ENCODE results near the gene YWHAG. TPM values are rescaled to one million over a fixed set of nuclear protein-coding genes. Genes with fewer than 3 reads are reported as not detected.

The YWHAG gene
- total and polyA plus RNA-seq, 2 of the 13 experiments (the other 11 are each of a cell fraction or from before 2014, with no cell fraction given), result 36.9 to 67.5 TPM

DNA sequence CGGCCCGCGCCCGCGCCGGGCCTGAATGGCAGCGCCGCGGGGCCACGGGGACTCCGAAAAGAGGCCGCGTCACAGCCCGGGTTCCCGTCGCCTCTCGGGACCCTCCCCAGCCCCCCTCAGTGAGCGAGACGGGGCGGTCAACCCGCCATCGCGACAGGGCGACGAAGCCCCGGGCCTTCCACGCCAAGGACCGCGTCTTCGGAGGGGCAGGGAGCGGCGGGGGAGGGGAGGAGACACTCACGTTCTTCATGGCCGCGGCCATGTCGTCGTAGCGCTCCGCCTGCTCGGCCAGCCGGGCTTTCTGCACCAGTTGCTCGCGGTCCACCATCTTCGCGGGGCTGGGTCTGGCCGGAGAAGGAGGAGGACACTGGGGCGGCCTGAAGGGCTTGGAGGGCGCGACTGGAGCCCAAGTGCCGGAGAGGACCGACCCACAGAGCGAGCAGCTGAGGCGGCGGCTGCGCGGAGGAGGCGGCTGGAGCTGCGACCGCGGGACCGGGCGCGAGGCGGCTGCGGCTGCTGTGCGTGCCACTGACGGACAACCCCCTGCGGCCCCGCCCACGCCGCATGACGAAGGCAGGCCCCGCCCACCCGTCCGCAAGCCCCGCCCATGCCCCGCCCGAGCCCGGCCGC is at the start of gene YWHAG (continued):
- TF ChIP-seq RBM22 (optimal IDR thresholded peaks at IDR 0.05; ENCODE audit: low read length), result no peak
- no peak; the same call in 1 of the 2 replicates for TF ChIP-seq ISL2 (CRISPR knock-in tag; IDR thresholded peaks at IDR 0.05)
- peak; percentile 52 for TF ChIP-seq CHCHD3 (CRISPR knock-in tag; IDR thresholded peaks at IDR 0.05)
- TF ChIP-seq ASH2L (IDR thresholded peaks at IDR 0.05; ENCODE audit: insufficient read length, low read depth, low read length), result no peak
- peak; percentile 82; the same call in 1 of the 2 replicates for TF ChIP-seq WIZ (CRISPR knock-in tag; IDR thresholded peaks at IDR 0.05)
- 0 out of 2 replicates have a peak, but pooled peaks have one; percentile 35 for TF ChIP-seq ZSCAN9 (CRISPR knock-in tag; IDR thresholded peaks at IDR 0.05; ENCODE audit: borderline replicate concordance)
- TF ChIP-seq ZNF451 (CRISPR knock-in tag; IDR thresholded peaks at IDR 0.05), result peak; percentile 82; the same call in 1 of the 2 replicates
- no peak for TF ChIP-seq SMYD3 (CRISPR knock-in tag; IDR thresholded peaks at IDR 0.05)
- TF ChIP-seq, protein P1, sequence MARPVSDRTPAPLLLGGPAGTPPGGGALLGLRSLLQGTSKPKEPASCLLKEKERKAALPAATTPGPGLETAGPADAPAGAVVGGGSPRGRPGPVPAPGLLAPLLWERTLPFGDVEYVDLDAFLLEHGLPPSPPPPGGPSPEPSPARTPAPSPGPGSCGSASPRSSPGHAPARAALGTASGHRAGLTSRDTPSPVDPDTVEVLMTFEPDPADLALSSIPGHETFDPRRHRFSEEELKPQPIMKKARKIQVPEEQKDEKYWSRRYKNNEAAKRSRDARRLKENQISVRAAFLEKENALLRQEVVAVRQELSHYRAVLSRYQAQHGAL (CRISPR knock-in tag; IDR thresholded peaks at IDR 0.05; ENCODE audit: not compliant biosample characterization), result no peak
- peak; percentile 86 for TF ChIP-seq KDM5B (CRISPR knock-in tag; IDR thresholded peaks at IDR 0.05; ENCODE audit: borderline replicate concordance)
- TF ChIP-seq FOSL2 (CRISPR knock-in tag; IDR thresholded peaks at IDR 0.05), result peak; percentile 33; the same call in 1 of the 2 replicates
- TF ChIP-seq MED1 (CRISPR knock-in tag; IDR thresholded peaks at IDR 0.05), result no peak
- peak; percentile 84; the same call in 1 of the 2 replicates for TF ChIP-seq KMT2A (CRISPR knock-in tag; IDR thresholded peaks at IDR 0.05)
- TF ChIP-seq, protein P2, sequence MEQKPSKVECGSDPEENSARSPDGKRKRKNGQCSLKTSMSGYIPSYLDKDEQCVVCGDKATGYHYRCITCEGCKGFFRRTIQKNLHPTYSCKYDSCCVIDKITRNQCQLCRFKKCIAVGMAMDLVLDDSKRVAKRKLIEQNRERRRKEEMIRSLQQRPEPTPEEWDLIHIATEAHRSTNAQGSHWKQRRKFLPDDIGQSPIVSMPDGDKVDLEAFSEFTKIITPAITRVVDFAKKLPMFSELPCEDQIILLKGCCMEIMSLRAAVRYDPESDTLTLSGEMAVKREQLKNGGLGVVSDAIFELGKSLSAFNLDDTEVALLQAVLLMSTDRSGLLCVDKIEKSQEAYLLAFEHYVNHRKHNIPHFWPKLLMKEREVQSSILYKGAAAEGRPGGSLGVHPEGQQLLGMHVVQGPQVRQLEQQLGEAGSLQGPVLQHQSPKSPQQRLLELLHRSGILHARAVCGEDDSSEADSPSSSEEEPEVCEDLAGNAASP (CRISPR knock-in tag; IDR thresholded peaks at IDR 0.05; ENCODE audit: borderline replicate concordance), result peak; percentile 48; the same call in 1 of the 2 replicates
- no peak; the same call in 1 of the 2 replicates for TF ChIP-seq HOXD1 (CRISPR knock-in tag; IDR thresholded peaks at IDR 0.05)
- no peak for TF ChIP-seq CCAR2 (optimal IDR thresholded peaks at IDR 0.05; ENCODE audit: low read depth, low read length)
- TF ChIP-seq ELF3 (CRISPR knock-in tag; IDR thresholded peaks at IDR 0.05), result peak; percentile 29; the same call in 1 of the 2 replicates
- TF ChIP-seq, protein P3, sequence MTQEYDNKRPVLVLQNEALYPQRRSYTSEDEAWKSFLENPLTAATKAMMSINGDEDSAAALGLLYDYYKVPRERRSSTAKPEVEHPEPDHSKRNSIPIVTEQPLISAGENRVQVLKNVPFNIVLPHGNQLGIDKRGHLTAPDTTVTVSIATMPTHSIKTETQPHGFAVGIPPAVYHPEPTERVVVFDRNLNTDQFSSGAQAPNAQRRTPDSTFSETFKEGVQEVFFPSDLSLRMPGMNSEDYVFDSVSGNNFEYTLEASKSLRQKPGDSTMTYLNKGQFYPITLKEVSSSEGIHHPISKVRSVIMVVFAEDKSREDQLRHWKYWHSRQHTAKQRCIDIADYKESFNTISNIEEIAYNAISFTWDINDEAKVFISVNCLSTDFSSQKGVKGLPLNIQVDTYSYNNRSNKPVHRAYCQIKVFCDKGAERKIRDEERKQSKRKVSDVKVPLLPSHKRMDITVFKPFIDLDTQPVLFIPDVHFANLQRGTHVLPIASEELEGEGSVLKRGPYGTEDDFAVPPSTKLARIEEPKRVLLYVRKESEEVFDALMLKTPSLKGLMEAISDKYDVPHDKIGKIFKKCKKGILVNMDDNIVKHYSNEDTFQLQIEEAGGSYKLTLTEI (CRISPR knock-in tag; conservative IDR thresholded peaks at IDR 0.05), result no peak
- no peak for TF ChIP-seq FOXJ3 (CRISPR knock-in tag; IDR thresholded peaks at IDR 0.05; ENCODE audit: borderline replicate concordance)
- TF ChIP-seq ZNF333 (CRISPR knock-in tag; IDR thresholded peaks at IDR 0.05; ENCODE audit: borderline replicate concordance), result no peak; the same call in 1 of the 2 replicates
- no peak for TF ChIP-seq TARDBP (CRISPR knock-in tag; IDR thresholded peaks at IDR 0.05)
- 0 out of 2 replicates have a peak, but pooled peaks have one; percentile 40 for TF ChIP-seq TGIF2 (CRISPR knock-in tag; IDR thresholded peaks at IDR 0.05)
- peak; percentile 24; the same call in 1 of the 2 replicates for TF ChIP-seq NKX3-1 (CRISPR knock-in tag; IDR thresholded peaks at IDR 0.05)
- no peak; the same call in 1 of the 2 replicates for TF ChIP-seq ZNF598 (CRISPR knock-in tag; IDR thresholded peaks at IDR 0.05; ENCODE audit: borderline replicate concordance)
- TF ChIP-seq ZNF160 (CRISPR knock-in tag; IDR thresholded peaks at IDR 0.05), result 0 out of 2 replicates have a peak, but pooled peaks have one; percentile 24
